RCC 7860 (cell line): ENCODE results near the gene ZNF804A.

Experiments used
- DNase-seq: peaks from one replicate; pipeline ENCODE4 v3.0.0-alpha.2; 2015; ENCODE audit warnings: low spot score
- FAIRE-seq: peaks from 2 replicates; lab custom pipeline; 2012; peaks lifted over from hg19 to GRCh38; lab: Jason Lieb, UNC

The ZNF804A gene

DNA sequence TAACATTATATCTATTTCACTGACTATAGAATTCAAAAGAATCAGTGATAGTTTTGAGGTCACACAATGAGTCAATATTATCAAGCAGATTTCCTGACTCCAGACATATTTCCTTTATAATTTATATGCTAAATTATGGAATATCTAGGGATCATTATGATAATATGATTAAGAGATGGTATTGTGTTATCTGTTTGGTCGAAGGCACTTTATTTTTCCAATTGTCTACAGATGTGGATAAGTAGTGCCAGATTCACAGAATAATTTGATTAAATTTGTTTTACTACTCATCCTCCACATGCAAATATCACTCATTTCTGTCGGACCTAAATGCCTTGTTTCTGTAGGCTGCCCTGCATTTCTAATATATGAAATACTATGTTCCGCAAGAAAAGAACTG lies 4.4 kb downstream of the ZNF804A start:
- FAIRE-seq (no peak), DNase-seq (no peak)

DNA sequence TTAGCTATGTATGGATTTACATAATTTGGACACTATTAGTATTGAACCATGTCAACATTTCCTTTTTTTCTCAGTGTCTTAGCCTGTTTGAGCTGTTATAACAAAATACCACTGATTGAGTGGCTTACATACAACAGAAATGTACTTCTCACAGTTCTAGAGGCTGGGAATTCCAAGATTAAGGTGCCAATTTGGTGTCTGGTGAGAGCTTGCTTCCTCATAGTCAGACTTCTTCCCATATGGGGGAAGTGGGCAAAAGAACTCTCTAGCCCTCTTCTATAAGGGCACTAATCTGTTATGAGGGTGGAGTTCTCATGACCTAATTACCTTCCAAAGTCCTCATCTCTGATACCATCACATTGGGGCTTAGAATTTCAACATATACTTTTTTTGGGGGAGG lies 12.6 kb downstream of the ZNF804A start:
- DNase-seq = no peak
- no peak for FAIRE-seq

DNA sequence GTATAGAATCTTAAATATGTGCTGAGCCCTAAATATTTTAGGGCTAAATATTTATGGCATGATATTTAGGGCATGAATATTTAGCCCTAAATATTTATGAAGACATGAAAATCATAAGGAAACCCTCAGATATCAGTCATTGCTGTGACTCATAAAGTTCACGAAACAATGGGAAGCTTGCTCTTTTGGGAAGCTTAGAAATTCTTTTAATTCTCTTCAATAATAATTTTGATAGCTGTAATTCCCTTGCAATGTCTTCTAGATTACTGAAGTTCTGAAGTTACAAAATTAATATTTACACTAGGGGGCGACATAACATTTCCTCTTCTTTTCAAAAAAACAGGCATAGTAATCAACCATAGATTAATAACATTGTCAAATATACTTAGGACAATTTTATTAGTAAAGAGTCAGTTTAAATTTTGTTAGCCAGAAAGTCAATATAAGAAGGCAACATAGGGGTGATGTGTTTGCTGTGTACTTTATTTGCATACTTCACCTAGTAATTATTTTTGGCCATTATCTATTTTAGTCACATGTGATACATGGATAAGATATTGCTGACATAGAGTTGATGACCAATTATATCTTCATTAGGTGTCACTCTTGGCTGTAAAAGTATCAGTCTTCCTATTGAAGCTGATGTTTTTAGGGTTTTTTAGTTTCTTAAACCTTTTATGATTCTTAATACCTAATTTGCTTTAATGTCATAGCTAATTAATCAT lies 13.2 kb downstream of the ZNF804A start:
- DNase-seq = no peak

DNA sequence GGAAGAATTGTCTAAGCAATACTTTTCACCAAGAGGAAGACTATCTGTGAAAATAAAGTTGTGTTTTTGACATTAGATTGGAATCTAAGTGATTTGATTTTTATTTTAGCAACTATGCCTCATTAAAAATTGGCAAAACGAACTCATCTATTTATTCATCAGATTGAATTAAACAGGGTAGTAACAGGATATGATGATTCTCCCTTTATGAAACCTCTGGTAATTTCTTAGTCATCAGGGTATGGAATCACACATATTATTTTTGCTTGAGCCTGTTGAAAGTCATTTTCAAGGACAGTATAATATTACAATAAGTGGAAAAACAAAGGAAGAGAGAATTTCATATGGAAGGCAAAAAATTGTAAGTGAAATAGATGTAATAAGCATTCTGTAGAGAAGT lies 22.0 kb downstream of the ZNF804A start:
- FAIRE-seq (no peak), DNase-seq (no peak)

More for the DNA sequence above, 13.2 kb downstream of the ZNF804A start:
- FAIRE-seq = peak; percentile 74

DNA sequence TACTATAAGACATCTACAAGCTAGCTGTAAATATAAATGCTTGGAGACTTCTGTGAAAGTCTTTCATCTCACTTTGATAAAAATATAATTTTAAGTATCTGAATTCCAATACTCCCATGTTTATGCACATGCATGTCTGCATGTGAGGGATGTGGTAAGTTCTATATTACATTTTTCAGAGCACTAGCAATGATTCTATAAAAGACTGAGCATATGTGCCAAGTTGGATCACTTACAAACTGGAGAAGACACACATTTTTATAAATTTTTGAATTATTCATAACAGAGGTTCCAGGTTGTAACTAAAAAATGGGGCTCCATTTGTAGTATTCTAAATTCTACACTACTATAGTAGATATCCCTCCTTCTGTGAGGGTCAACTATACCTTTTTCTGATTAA lies 26.0 kb downstream of the ZNF804A start:
- DNase-seq (no peak), FAIRE-seq (no peak)

DNA sequence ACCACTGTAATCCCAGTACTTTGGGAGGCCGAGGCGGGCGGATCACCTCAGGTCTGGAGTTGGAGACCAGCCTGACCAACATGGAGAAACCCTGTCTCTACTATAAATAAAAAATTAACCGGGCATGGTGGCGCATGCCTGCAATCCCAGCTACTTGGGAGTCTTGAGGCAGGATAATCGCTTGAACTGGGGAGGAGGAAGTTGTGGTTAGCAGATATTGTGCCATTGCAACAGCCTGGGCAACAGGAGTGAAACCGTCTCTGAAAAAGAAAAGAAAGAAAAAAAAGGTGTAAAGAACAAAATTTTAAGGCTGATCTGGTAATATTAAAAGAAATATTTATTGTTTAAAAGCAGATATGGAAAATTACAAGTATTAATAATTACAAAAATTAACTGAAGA lies 29.7 kb downstream of the ZNF804A start:
- FAIRE-seq (no peak), DNase-seq (no peak)

DNA sequence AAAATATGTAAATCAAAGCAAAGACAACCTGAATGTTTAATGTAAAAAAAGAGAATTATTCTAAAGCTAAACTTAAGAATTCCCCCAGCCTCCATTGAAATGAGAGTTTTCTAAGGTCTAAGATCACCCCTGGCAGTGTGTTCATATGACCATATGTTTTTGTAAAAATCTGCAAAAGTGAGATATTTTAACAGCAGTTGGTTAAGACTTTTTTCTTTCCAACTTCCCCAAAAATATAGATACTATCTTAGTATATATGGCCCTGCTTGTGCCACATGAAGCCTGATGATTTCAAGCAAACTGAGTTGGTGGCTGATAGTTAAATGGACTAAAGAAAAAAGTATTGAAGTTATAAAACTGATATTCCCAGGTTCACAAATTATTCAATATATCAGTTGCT lies 35.4 kb downstream of the ZNF804A start:
- FAIRE-seq (no peak), DNase-seq (no peak)

DNA sequence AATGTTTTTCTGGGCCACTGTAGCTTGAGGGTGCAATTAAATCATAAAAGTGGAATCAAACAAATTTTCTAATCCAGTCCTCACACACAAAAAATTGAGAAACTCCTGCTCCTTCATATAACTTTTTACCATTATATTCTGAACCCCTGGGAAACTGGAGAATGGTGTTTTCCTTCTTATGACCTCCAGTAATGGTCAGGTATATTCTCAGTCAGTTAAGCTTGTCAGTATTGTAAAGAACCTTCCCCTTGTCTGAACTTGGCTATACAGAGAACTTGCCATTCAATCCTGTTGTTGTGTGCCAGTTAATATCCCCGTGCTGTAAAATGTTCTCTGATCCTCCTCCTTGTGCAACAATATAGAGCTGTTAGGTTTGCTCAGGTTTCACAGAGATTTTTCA lies 39.5 kb downstream of the ZNF804A start:
- FAIRE-seq (no peak), DNase-seq (no peak)

DNA sequence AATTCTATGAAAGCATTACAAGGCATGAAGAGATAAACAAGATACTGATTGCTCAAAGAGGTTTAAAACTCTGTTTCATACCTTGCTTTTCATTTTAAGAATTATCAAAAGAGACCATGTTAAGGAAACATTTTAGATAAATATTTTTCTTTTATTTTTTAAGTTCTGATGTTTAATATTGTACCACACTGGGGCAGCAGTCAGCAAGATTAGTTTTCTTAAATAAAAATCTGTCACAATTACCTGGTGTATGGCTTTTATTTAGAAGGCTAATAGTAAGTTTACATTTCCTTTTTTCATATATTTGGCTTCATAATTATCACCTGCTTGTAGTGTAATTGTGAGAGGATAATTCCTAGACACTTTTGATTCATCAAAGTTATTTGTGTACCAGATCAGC lies 46.4 kb downstream of the ZNF804A start:
- FAIRE-seq (no peak), DNase-seq (no peak)

DNA sequence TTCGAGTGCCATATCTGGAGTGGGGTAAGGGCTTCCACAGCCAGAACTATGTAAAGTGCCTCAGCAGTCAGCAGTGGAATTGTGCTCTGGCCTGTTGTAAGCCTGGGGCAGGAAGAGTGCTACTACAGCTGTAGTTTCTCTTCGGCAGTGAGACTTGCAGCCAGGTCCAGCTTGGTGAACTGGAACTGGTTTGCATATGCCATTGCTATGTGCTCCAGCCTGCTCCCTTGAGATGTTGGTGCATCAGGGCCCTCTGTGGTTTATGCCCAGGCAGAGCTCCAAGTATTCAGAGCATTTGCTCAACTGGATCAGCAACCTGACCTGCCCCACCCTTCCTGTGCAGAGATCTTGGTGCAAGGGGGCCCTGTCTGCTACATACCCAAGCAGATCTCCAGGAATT lies 47.8 kb downstream of the ZNF804A start:
- FAIRE-seq = no peak
- no peak for DNase-seq

DNA sequence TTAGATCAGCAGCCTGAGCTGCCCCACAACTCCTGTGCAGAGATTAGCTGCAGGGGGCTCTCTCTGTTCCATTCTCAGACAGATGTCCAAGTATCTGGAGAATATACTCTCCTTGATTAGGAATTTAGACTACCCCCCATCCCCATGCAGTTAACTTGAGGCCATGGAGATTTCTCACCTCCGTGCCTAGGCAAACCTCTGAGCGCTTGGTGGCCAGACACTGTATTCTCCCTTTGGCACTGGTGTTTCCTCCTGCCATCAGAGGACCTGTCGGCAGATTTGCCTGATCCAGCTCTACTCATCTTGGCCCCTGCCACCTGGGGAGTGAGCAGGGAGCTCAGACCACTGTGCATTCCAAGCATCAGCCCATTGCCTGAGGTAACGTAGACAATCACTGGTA lies 48.3 kb downstream of the ZNF804A start:
- FAIRE-seq (no peak), DNase-seq (no peak)

DNA sequence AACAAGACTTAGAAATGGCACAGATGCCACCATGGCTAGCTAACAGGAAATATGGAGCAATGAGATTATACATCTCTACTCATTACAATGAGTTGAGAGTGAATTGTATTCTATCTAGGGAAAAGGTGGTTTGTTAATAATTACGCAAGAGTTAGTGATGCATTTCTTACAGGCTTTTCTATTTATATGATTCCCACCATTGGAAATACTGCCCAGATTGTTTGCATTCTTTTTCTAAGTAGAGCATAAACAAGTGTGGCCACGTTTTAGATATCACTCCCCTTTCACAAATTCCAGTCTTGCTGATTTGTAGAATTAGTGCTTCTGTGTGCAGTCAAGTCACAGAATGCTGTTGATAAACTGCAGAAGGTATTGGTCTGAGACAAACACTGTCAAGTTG lies 56.6 kb downstream of the ZNF804A start:
- DNase-seq = no peak

DNA sequence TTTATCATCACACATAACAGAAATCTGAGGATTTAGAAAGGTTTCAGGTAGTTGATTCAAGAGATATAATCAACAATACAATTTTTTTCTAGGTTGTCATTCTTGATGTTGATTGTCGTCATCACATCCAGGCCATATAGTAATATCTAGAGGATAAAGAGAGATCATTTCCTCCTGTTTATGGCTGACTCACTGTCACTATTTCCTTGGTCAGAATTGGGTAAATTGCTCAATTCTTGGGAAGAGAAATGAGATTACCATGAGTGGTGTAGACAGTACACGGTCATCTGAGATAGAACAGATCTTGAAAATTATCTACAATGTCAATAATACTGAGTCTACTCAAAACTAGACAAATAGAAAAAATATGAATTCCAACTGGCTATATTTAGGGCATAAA lies 78.8 kb downstream of the ZNF804A start:
- DNase-seq = no peak
- FAIRE-seq = no peak

More for the DNA sequence above, 56.6 kb downstream of the ZNF804A start:
- FAIRE-seq = no peak

DNA sequence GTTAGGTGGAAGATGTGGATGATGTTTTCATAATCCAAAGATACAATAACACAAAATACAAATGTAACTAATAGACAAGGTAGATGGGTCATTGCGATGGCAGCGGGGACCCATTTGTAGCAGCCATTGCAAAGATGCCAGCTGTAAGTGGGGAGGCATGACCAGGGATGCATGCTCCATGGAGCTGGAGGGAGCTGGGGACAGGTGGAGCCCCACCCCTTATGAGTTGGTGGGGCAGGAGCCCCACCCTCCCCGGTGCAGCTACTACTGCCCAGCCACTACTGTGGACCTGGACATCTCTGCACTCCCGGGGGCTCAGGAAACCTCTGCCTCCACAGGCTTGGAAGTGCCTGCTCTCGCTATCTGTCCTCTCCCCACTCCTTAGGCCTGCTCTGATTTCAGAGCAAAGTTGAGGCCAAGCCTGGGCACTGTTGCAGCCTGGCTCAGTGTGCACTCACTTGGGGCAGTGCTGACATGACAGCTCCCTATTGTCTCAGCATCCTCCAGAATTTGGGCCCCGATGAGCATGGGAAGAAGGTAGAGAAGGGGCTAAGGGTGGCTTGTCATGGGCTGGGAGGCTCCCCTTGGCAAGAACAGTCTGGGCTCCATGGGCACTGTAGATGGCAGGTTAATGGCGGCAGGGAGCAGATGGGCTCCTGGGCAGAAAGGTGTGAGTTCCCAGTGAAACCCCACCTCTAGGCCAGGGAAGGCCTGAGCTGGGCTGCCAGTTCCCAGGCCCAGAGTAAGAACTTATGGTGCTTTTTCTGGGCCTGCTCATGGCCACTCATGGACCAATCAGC lies 81.1 kb downstream of the ZNF804A start:
- FAIRE-seq (no peak), DNase-seq (no peak)

DNA sequence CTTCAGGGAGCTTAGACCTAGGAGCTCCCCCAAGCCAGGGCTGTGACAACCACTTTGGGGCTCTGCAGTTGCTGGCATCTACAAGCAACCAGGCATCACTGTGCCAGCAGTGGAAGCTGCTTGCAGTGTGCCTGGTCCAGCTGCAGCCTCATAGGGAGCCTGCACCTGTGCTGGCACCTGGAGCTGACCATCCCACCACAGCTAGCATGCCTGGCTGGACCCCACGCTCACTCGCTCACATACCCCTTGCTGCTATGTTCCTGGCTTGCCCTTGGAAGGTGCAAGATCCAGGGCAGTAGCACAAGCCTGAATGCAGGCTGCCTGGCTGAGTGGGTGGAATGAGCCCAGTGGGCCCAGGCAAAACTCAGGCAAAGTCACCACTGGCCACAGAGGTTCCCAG lies 82.5 kb downstream of the ZNF804A start:
- no peak for DNase-seq
- FAIRE-seq = no peak

DNA sequence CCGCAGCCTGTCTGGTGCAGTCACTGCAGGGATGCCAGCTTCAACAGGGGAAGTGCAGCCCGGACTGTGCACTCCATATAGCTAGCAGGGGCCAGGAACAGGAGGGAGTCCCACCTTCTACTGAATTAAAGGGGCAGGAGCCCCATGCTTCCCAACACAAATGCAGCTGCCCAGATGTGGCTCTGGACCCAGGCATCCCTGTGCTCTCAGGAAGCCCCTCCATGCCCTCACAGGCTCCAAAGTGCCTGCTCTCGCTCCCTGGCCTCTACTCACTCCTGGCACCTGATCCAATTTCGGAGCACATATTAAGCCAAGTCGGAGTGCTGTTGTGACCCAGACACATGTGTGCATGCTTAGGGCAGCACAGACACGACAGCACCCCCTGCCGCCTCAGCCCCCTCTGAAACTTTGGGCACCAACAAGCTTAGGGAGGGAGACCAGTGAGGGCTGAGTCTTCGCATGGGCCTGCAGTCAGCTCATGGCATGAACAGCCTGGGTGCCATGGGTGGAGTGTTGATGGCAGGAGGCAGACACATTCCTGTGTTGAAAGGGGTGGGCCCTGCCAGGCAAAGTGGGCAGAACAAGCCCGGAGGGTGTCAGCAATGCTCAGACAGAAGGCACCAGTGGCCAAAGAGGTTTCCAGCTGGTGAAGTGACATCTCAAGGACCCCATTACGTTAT lies 83.5 kb downstream of the ZNF804A start:
- DNase-seq (no peak), FAIRE-seq (no peak)

DNA sequence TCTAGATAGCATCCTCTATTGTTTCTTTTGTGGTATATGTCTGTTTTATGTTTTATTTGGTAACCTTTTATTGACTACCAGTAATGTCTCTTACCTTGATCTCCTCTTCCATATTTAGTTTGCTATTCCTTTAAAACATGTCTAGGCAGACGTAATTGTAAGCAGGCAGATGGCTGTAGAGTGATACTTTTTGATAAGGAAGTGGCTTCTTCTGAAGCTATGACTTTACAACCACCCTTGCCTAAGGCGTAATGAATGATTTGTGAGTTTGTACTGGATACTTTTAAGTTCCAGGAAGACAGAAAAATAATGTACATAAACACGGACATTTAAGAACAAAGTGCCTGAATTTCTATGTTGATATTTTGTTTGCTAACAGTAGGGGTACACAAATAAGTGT lies 85.6 kb downstream of the ZNF804A start:
- DNase-seq (no peak), FAIRE-seq (no peak)

DNA sequence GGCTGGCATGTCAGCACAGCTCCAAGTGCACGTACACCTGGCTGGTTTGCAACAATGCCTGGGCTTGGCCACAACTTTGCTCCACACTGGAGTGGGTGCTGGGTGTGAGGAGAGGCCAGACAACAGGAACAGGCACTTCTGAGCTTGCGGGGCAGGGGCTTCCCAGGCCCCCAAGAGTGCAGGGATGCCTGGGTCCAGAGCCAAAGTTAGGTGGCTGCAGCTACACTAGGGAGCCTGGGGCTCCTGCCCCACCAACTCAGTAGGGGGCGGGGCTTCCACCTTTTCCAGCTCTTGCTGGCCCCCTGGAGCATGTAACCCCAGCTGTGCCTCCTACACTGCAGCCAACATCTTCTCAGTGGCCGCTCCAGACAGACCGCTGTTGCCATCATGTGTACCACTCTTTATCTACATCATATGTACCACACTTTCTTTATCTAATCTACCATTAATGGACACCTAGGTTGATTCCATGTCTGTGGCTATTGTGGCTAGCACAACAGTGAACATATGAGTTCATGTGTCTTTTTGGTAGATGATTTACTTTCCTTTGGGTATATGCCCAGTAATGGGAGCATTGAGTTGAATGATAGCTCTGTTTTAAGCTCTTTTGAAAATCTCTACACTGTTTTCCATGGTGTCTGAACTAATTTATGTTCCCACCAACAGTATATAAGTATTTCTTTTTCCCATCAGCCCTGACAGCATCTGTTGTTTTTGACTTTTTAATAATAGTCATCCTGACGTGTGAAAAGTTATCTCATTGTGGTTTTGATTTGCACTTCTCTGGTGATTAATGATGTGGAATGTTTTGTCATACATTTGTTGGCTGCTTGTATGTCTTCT lies 87.9 kb downstream of the ZNF804A start:
- DNase-seq (no peak), FAIRE-seq (no peak)

DNA sequence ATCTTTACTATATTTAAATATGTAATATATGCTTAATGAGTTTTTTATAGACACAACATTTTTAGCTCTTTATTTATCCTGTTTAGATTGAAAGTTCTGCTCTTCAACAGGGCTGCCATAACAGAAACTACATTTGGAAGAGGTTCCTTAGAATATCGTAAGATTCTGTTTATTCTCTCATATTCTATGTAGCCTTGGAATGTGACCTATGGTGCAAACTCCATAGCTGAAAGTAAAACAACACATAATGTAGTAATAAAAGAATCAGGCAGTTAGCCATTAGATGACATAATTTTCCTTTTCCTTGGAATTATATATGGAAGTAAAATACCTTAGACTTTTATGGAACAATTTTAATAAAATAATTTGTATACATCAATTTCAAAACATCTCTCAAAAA lies 91.3 kb downstream of the ZNF804A start:
- DNase-seq = no peak
- no peak for FAIRE-seq

DNA sequence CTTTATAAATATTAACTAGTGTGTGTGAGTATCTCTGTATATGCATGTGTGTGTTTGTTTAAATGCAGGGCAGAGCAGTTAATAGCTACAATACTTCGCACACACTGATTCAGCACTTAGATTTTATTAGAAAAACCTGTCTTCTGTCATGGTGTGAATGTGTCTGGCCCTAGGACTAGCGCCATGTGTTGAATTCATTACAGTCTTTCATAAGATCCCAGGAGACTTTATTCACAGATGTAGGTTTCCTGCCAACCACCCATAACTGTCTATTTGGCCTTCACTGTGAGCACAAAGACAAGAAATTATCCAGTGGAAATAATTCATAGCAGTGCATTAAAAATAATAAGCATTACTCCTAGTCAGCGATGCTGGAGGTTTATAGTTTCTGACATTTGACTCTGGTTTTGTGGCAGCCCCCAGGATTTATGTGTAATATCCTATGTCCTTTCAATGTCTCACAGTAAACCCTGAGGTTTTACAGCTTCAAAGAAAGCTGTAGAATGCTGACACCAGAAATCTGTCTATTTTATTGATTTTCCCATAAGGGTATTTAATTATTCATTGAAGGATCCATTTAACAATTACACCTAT lies 93.9 kb downstream of the ZNF804A start:
- FAIRE-seq (no peak), DNase-seq (no peak)

DNA sequence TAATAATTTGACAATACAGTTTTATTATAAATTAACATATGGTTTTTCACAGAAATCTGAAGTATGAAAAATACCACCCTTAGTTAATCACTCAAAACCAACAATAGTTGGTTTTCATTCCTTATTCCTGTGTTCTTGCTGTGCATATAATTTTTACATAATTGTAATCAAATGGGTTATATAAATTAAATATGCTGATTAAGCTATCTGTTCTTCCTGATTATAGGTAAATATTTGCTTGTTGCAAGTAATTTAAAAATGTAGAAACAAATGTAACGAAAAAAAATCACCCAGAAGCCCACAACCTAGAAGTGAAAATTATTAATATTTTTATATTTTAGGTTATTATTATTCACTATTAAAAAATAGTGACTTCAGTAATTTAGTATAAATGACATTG lies 98.3 kb downstream of the ZNF804A start:
- DNase-seq (no peak), FAIRE-seq (no peak)
